Stimulated activated CD8-positive, alpha-beta memory T cell treated with anti-CD3 and anti-CD28 coated beads, Interleukin-4, amount 100 ng/mL, for 1 hour (primary cell): ENCODE results near the gene TTLL11.

Experiments used
- DNase-seq, 2 donors: peaks; one replicate each; pipeline ENCODE4 v3.0.0-alpha.2; 2020; ENCODE audit warnings: low read depth in 2 of 2, low spot score in 1 of 2

TTLL11 gene

DNA sequence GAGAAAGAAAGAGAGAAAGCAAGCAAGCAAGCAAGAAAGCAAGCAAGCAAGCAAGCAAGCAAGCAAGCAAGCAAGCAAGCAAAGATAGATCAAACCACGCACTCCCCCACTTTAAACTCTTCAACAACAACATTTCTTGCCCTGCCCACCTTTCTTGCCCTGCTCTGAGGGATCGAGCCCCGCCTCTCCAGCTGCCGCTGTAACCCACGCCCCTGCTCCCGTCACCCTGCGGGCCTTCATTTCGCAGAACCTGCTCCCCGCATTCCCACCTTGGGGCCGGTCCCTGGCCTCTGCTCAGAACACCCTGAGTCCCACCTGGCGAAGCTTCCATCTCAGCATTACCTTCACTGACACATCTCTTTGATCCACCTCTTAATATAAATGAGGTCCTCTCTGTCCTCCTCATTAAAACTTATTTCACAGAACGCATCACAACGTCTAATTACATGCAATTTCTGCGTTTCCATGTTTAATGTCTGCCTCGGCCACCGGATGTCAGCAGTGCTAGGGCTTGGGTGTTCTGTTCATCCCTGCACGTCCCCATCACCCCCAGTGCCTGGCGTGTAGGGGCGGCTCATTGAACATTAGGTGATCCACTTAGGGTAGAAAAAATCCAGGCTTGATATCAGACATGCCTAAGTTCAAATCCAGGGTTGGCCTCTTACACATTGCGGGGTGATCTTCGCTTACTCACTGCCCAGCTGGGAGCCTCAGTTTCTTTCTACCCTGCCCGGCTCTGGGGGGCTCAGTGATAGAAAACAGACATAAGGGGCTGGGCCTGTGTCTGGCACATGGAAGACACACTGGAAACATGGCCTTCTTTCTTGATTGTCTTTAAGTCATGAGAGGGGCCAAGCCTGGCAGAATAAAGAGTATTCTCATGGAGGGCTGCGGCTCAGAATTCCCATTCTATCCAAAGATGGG is 254.1 kb downstream of the TTLL11 start:
- DNase-seq: no peak

DNA sequence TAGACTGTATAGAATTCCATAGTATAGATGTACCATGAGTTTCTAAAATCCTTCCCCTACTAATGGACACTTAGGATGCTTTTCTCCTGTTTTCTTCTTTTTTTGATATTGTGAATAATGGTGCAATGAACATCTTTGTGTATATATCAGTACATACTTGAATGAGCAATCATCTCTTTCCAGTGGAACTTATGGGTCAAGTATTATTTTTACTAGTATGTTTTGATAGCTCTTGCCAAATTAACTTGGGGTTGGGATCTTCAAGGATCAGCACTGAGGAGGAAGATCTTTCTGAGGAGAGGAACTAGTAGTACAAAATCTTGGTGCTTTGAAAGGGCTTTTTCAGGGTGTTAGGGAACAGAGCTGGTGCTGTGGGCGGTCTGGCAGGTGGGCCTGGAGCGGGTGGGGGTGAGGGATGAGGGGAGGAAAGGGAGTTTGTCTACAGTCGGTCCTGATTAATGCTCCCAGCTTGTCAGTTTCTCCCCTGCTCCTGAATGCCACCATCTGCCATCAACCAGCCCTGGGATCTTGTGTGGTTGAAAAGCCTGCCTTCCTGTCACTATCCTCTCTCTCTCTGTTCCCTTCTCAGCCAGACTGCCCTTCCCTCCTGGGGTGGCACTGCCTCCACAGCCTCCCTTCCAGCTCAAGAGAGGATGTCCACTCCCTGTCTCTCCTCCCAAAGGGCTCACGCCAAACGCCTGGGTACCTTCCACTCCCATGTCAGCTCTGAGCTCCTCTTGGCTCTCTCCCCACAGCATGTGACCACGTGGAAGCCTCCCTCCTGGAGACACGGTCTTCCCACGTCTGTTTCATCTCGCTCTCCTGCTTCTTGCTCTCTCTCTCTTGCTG is 255.8 kb downstream of the TTLL11 start:
- DNase-seq: no peak

- no peak for DNase-seq
Measured at GRCh38 chr9:121836366-121836885, 256.7 kb downstream of the TTLL11 start.

GRCh38 chr9:121835587-121836365 is 257.3 kb downstream of the TTLL11 start:
- DNase-seq: no peak

DNA sequence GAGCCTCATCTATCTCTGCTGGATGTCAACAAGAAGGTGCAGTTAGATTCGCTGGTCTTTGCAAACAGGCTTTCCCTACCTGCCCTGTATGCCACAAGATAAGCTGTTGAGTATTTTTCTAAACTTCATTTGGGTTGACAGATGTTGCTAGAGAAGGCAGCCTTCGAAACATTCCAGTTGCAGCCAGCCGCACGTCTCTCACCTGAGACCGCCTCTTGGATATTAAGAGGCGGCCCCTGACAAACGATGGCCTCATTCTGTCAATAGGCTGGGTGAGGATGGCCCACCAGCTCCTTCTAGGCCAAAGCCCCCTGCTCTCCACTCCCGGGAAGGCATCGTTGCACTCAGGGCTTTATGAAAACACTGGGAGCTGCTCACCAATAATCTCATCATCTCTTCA is 260.0 kb downstream of the TTLL11 start:
- no peak for DNase-seq

- DNase-seq: no peak
Measured at GRCh38 chr9:121831869-121832268, 261.2 kb downstream of the TTLL11 start.

- DNase-seq: no peak
Measured at GRCh38 chr9:121830441-121831140, 262.5 kb downstream of the TTLL11 start.

DNA sequence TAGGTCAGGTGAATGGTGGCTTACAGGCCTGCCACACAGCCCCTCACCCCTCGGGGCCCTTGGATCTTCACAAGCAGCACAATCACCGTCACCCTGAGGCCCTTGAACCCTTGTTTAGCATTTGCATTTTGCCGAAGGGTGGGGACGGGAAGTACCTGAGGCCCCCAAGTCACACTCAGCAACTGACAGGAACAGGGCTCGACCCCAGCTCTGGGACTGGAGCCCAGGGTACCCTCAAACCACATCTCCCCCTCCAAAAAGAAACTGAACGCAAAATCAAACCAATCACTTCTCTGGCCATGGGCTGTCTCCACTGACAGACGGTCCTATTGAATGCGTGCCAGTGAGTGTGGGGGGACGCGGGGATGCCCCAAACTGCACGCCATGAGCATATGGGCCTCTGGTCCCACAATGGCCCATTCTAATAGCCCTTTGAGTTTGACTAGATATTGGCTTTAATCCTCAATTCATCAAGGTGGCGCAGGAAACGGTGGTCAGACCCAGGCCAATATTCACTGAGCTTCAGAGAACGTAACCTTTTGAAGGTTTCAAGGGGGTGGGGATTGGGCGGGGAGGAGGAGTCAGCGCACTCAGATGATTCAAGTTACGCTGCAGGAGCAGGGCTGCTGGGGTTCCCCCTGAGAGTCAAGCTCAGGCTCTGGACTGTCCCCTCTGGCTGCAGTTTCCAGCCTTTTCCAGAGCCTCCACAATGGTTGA is 265.7 kb downstream of the TTLL11 start:
- DNase-seq: no peak

- no peak for DNase-seq
Measured at GRCh38 chr9:121826711-121827110, 266.4 kb downstream of the TTLL11 start.

DNA sequence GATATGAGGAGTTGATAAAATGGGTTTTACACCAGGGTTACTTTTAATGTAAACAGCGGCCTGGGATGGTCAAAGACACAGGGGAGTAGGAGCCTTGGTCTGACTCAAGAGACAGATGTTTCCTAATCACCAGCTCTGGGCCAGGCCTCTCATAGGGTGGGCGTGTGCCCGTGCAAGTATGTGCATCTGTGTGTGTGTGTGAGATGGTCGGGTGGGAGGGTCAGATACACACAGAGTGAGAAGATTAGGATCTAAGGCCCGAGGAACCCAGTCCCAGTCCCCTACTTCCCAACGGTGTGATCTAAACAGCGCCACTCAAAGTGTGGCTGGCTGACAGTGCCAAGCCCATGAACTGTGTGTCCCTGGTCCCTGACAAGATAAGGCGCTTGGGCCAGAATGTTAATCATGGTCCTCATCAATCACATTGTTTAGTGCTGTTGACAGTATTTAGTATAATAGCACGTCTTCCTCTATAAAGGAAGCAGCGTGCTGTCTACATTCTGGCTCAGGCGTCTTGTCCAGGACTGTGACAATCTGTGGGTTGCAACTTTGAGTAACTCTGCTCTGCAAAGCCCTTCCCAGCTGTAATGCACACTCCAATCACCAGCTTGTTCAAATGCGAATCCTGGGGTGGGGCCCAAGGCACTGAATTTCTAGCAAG is 267.9 kb downstream of the TTLL11 start:
- DNase-seq: no peak

DNA sequence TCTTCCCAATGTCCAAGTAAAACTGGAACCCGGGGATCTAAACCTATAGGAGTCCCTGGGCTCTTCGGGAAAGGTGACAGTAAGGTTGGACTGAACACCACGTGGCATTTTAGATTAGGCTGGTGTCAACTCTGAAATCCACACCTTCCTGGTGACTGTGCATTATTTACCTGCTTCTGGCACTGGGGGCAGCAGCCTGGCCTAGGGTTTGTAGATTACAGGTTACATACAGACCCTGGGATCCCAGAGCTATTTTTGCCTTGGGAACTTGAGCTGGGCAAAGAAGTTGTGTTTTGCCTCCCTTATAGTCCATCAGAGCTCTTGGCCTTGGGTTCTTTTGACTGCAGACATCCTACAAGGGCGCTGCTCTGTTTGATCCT is 268.5 kb downstream of the TTLL11 start:
- no peak for DNase-seq

- DNase-seq: no peak
Measured at GRCh38 chr9:121823451-121824169, 269.5 kb downstream of the TTLL11 start.

DNA sequence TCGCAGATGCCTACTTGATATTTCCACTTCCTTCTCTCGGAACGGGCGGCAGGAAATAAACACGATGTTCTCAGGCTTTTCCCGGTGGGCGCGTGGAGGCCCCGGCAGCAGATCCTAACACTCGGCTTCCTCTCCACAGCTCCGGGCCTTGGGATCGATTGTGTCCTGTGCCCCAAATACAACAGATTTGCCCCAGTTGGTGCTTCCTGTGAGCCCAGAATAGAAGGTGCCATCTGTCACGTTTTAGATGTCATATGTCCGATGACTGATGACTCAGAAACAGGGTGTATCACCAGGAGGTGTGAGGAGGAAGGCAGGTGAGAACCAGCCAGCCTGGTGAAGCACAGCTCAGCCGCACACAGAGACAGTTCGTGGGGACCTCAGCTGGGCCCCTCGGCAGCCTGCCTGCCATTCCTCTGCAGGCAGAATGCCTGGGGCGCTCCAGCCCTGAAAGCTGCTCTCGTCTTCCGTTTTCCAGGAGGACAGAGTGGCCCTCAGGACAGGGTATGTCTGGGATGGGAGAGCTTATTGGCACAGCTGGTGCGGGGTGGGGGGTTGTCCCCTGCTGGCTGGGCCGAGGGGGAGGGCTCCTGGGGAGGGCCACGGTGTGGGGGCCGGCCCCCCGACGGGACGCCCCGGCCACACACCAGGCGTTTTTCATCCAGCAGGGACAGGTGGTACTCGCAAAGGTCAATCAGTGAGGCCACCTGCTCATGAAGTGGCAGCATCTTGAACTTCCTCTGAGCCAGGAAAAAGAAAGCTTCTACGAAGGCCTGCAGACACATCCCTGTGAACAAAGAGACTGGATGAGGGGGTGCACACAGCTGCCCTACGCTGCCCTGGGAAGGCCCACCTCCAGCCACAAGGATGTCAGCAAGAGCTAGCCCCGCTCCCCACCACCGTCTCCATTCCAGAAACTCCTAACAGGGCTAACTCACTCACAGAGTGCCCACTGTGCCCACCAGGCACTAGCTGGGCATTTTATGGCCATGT is 270.7 kb downstream of the TTLL11 start:
- no peak for DNase-seq

- no peak for DNase-seq
Measured at GRCh38 chr9:121821326-121821725, 271.8 kb downstream of the TTLL11 start.

GRCh38 chr9:121820286-121821005 is 272.7 kb downstream of the TTLL11 start:
- DNase-seq: no peak

- DNase-seq: no peak
Measured at GRCh38 chr9:121819428-121820231, 273.5 kb downstream of the TTLL11 start.
